H9 (cell line): ENCODE measurements around the gene ARHGEF7. TPM values are rescaled to one million over a fixed set of nuclear protein-coding genes. Genes with fewer than 3 reads are reported as not detected.

ENCODE experiments used
- DNase-seq: peaks from one replicate; pipeline ENCODE4 v3.0.0-alpha.2; 2017
- H2AFZ ChIP-seq: one replicate; pipeline ENCODE4 v1.6.1; 2013; ENCODE audit warnings: mild to moderate bottlenecking, low read length, control low read depth, moderate library complexity
- H2AK5ac ChIP-seq: 2 replicates; pipeline ENCODE4 v1.6.1; 2013; ENCODE audit warnings: low read length, control low read depth, mixed read lengths; ENCODE audit not compliant: insufficient read length
- H2BK120ac ChIP-seq: one replicate; pipeline ENCODE4 v1.6.1; 2013; ENCODE audit warnings: low read depth, mild to moderate bottlenecking, low read length, control low read depth, inconsistent platforms; ENCODE audit not compliant: poor library complexity, severe bottlenecking
- H2BK12ac ChIP-seq: 2 replicates; pipeline ENCODE4 v1.6.1; 2013; ENCODE audit warnings: low read length, control low read depth, mixed read lengths, low read depth; ENCODE audit not compliant: insufficient read length
- H2BK15ac ChIP-seq: 2 replicates; pipeline ENCODE4 v1.6.1; 2013; ENCODE audit warnings: low read depth, low read length, control low read depth
- H2BK20ac ChIP-seq: one replicate; pipeline ENCODE4 v1.6.1; 2013; ENCODE audit warnings: low read depth, mild to moderate bottlenecking, low read length, control low read depth, inconsistent platforms; ENCODE audit not compliant: poor library complexity, severe bottlenecking
- H2BK5ac ChIP-seq: 2 replicates; pipeline ENCODE4 v1.6.1; 2013; ENCODE audit warnings: low read length, control low read depth, mixed read lengths; ENCODE audit not compliant: insufficient read length
- H3K14ac ChIP-seq: 2 replicates; pipeline ENCODE4 v1.6.1; 2013; ENCODE audit warnings: low read length, control low read depth; ENCODE audit not compliant: insufficient read depth
- H3K18ac ChIP-seq: 2 replicates; pipeline ENCODE4 v1.6.1; 2013; ENCODE audit warnings: low read depth, mild to moderate bottlenecking, mixed read lengths, low read length, control low read depth; ENCODE audit not compliant: insufficient read length
- H3K23ac ChIP-seq: 2 replicates; pipeline ENCODE4 v1.6.1; 2013; ENCODE audit warnings: low read length, control low read depth, mixed read lengths, low read depth; ENCODE audit not compliant: insufficient read length
- H3K23me2 ChIP-seq: 2 replicates; pipeline ENCODE4 v1.6.1; 2013; ENCODE audit warnings: low read depth, mild to moderate bottlenecking, mixed read lengths, low read length, control low read depth; ENCODE audit not compliant: insufficient read length, poor library complexity, severe bottlenecking
- H3K27ac ChIP-seq: 2 replicates; pipeline ENCODE4 v1.5.1; 2013; ENCODE audit warnings: low read length, control low read depth, mixed read lengths, low read depth; ENCODE audit not compliant: insufficient read length
- H3K27me3 ChIP-seq: 2 replicates; pipeline ENCODE4 v1.6.1; 2013; ENCODE audit warnings: low read length, control low read depth, inconsistent platforms; ENCODE audit not compliant: insufficient read depth
- H3K4ac ChIP-seq: 2 replicates; pipeline ENCODE4 v1.6.1; 2013; ENCODE audit warnings: low read depth, mild to moderate bottlenecking, control low read depth, inconsistent platforms, low read length, moderate library complexity
- H3K4me1 ChIP-seq: 2 replicates; pipeline ENCODE4 v1.6.1; 2013; ENCODE audit warnings: low read length, control low read depth, inconsistent platforms; ENCODE audit not compliant: insufficient read depth
- H3K4me2 ChIP-seq: 2 replicates; pipeline ENCODE4 v1.6.1; 2013; ENCODE audit warnings: low read length, control low read depth, mixed read lengths; ENCODE audit not compliant: insufficient read length, insufficient read depth
- H3K56ac ChIP-seq: 2 replicates; pipeline ENCODE4 v1.6.1; 2013; ENCODE audit warnings: low read depth, mild to moderate bottlenecking, mixed read lengths, low read length, control low read depth; ENCODE audit not compliant: insufficient read length
- H3K79me1 ChIP-seq: 2 replicates; pipeline ENCODE4 v1.6.1; 2013; ENCODE audit warnings: low read depth, mild to moderate bottlenecking, moderate library complexity, low read length, control low read depth, inconsistent platforms; ENCODE audit not compliant: insufficient read depth, poor library complexity, severe bottlenecking
- H3K79me2 ChIP-seq: 2 replicates; pipeline ENCODE4 v1.6.1; 2013; ENCODE audit warnings: low read length, control low read depth, inconsistent platforms; ENCODE audit not compliant: insufficient read depth
- H3K9ac ChIP-seq: 2 replicates; pipeline ENCODE4 v1.6.1; 2013; ENCODE audit warnings: low read length, control low read depth, mixed read lengths; ENCODE audit not compliant: insufficient read length; ENCODE audit errors: extremely low read depth
- H3K9me3 ChIP-seq: one replicate; pipeline ENCODE4 v1.6.1; 2013; ENCODE audit warnings: low read depth, low read length, inconsistent platforms; ENCODE audit not compliant: control insufficient read depth
- H3T11ph ChIP-seq: one replicate; pipeline ENCODE4 v1.6.1; 2013; ENCODE audit warnings: mild to moderate bottlenecking, low read length, control low read depth, inconsistent platforms
- H4K20me1 ChIP-seq: one replicate; pipeline ENCODE4 v1.6.1; 2013; ENCODE audit not compliant: control insufficient read depth, insufficient read length, insufficient read depth
- H4K5ac ChIP-seq: 2 replicates; pipeline ENCODE4 v1.6.1; 2013; ENCODE audit warnings: low read depth, mild to moderate bottlenecking, mixed read lengths, low read length, control low read depth; ENCODE audit not compliant: insufficient read length
- H4K8ac ChIP-seq: replicated peaks from 2 replicates; pipeline ENCODE4 v1.6.1; 2013; ENCODE audit warnings: low read length, control low read depth, mixed read lengths, low read depth; ENCODE audit not compliant: insufficient read length
- H4K91ac ChIP-seq: 2 replicates; pipeline ENCODE4 v1.6.1; 2013; ENCODE audit warnings: low read depth, mild to moderate bottlenecking, moderate library complexity, mixed read lengths, low read length, control low read depth; ENCODE audit not compliant: insufficient read length
- H3K27ac Mint-ChIP-seq, 3 experiments: 2 replicates in 2 of 3; 3 replicates in 1 of 3; pipeline ENCODE4 v1.8.0; 2020 to 2021; ENCODE audit warnings: mixed read lengths in 3 of 3, mild to moderate bottlenecking in 1 of 3, moderate library complexity in 1 of 3
- H3K27me3 Mint-ChIP-seq: 2 replicates; pipeline ENCODE4 v1.8.0; 2021; ENCODE audit warnings: low read depth, mild to moderate bottlenecking, moderate library complexity, mixed read lengths
- H3K36me3 Mint-ChIP-seq, 3 experiments: 2 replicates in 2 of 3; 3 replicates in 1 of 3; pipeline ENCODE4 v1.8.0; 2020 to 2021; ENCODE audit warnings: low read depth in 3 of 3, mixed read lengths in 3 of 3; ENCODE audit not compliant: insufficient read depth in 1 of 3
- H3K4me1 Mint-ChIP-seq, 2 experiments: 2 replicates each; pipeline ENCODE4 v1.8.0; 2020; ENCODE audit warnings: mixed read lengths in 2 of 2
- H3K4me3 Mint-ChIP-seq, 2 experiments: 2 replicates in 1 of 2; 3 replicates in 1 of 2; pipeline ENCODE4 v1.8.0; 2020 to 2021; ENCODE audit warnings: mild to moderate bottlenecking in 2 of 2, mixed read lengths in 2 of 2, moderate library complexity in 1 of 2
- H3K9me3 Mint-ChIP-seq, 2 experiments: 2 replicates in 1 of 2; 3 replicates in 1 of 2; pipeline ENCODE4 v1.8.0; 2020; ENCODE audit warnings: mild to moderate bottlenecking in 2 of 2, mixed read lengths in 2 of 2, moderate library complexity in 1 of 2
- CTCF ChIP-seq: fragments of 200-600 bp; sonication (generic); conservative IDR thresholded peaks from 3 replicates; pipeline ENCODE4 v1.8.0; 2021; ENCODE audit warnings: antibody characterized with exemption, mild to moderate bottlenecking
- total RNA-seq: library from RNA; stranded (reverse); gene quantifications from 2 replicates; pipeline ENCODE4 v1.2.1, GENCODE V29; 2021

The ARHGEF7 gene
- total RNA-seq, 1 experiment from 2014 or later, result 51.9 TPM

DNA sequence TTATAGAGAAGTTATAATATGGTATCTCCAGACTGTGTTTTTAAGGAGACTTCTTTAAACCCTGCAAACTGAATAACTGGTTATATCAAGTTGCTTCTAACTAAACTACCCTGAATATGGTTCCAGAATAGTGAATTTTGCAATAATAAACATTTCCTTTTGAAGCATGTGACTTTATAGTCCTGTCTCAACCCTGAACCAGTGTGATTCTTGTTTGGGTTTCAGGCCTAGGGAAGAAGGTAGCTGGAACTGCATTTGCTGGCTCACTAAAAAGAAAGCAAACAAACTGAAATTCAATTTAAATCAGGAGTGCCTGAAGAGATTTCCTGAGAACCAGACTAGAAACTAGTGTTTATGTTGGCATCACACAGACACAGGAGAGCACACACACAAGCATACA, 4.9 kb downstream of the ARHGEF7 start:
- no peak overlapping the region for H2BK120ac ChIP-seq
- H4K20me1 ChIP-seq, result no peaks in the 10 kb centered on the region
- no peak overlapping the region for H3K27ac Mint-ChIP-seq

More for the DNA sequence above, 4.9 kb downstream of the ARHGEF7 start:
- Histone ChIP-seq H3K79me1 (no peaks in the 10 kb centered on the region), H3K23me2 (peaks cover 5% of the 10 kb centered on the region), H3K56ac (no peak overlapping the region), H3K14ac (no peak overlapping the region), H3K27me3 (peaks cover 6% of the 10 kb centered on the region; the same call in 1 of the 2 replicates), H3T11ph (no peak overlapping the region), H4K5ac (no peak overlapping the region), H2AFZ (no peak overlapping the region), H2AK5ac (no peak overlapping the region), H2BK5ac (no peak overlapping the region), H3K79me2 (no peaks in the 10 kb centered on the region), H3K9ac (no peak overlapping the region), H3K4ac (no peak overlapping the region), H3K9me3 (no peaks in the 10 kb centered on the region), H3K18ac (no peak overlapping the region), H4K8ac (no peak overlapping the region), H2BK12ac (no peak overlapping the region), H3K4me1 (no peaks in the 10 kb centered on the region), H4K91ac (no peak overlapping the region), H2BK15ac (no peak overlapping the region), H3K23ac (no peak overlapping the region), H3K27ac (no peak overlapping the region), H2BK20ac (no peak overlapping the region), H3K4me2 (no peak overlapping the region)
- no peak for DNase-seq
- Mint-ChIP-seq H3K27me3 (peaks cover 43% of the 10 kb centered on the region), H3K4me3 (no peak overlapping the region), H3K9me3 (peaks cover 4% of the 10 kb centered on the region in 2 experiments; a peak in 3 of 5 replicates), H3K36me3 (peaks cover 0 to 4% (median 0%) of the 10 kb centered on the region in 3 experiments; a peak in 2 of 7 replicates), H3K4me1 (peaks cover 9 to 12% of the 10 kb centered on the region in 2 experiments; a peak in 3 of 4 replicates)
- no peak for TF ChIP-seq CTCF
